GM18499 (cell line): ENCODE data around the gene INPP5J.
"Not testable (repeated sequence)": the region's sequence is repeated elsewhere in the genome, so short reads cannot be mapped to it uniquely, and the experiment has no call there.

ENCODE experiments used
- ATAC-seq: cut with Tn5 transposase; IDR thresholded peaks from one replicate; pipeline ENCODE4 v1.9.1; 2021; ENCODE audit warnings: moderate number of reproducible peaks; ENCODE audit not compliant: insufficient read depth, unreplicated experiment

INPP5J gene

GRCh38 chr22:31142285-31142684, 19.5 kb downstream of the INPP5J start:
- no peak for ATAC-seq

GRCh38 chr22:31143038-31143437, 20.3 kb downstream of the INPP5J start:
- no peak for ATAC-seq

GRCh38 chr22:31143537-31143936, 20.8 kb downstream of the INPP5J start:
- ATAC-seq = no peak

- ATAC-seq = no peak
These were observed 21.5 kb downstream of the INPP5J start for GRCh38 chr22:31144223-31144622.

- ATAC-seq = no peak
These were observed 25.7 kb downstream of the INPP5J start for GRCh38 chr22:31148488-31148887.

GRCh38 chr22:31148953-31149627, 26.3 kb downstream of the INPP5J start:
- ATAC-seq = no peak

GRCh38 chr22:31150615-31151014, 27.8 kb downstream of the INPP5J start:
- ATAC-seq = no peak

GRCh38 chr22:31151872-31152271, 29.1 kb downstream of the INPP5J start:
- ATAC-seq = no peak

- ATAC-seq = no peak
These were observed 30.6 kb downstream of the INPP5J start for GRCh38 chr22:31153357-31153756.

- no peak for ATAC-seq
These were observed 32.2 kb downstream of the INPP5J start for GRCh38 chr22:31154975-31155374.

- no peak for ATAC-seq
These were observed 32.7 kb downstream of the INPP5J start for GRCh38 chr22:31155422-31155821.

GRCh38 chr22:31160328-31160978, 37.7 kb downstream of the INPP5J start:
- no peak for ATAC-seq

GRCh38 chr22:31161386-31161785, 38.6 kb downstream of the INPP5J start:
- ATAC-seq = no peak

- ATAC-seq = no peak
These were observed 39.4 kb downstream of the INPP5J start for GRCh38 chr22:31162015-31162765.

GRCh38 chr22:31170971-31171370, 48.2 kb downstream of the INPP5J start:
- no peak for ATAC-seq

GRCh38 chr22:31171734-31172133, 49.0 kb downstream of the INPP5J start:
- ATAC-seq = not testable (repeated sequence)

- ATAC-seq = no peak
These were observed 50.8 kb downstream of the INPP5J start for GRCh38 chr22:31173386-31174145.

GRCh38 chr22:31176923-31177322, 54.2 kb downstream of the INPP5J start:
- ATAC-seq = no peak

GRCh38 chr22:31177420-31178162, 54.8 kb downstream of the INPP5J start:
- no peak for ATAC-seq

GRCh38 chr22:31178859-31179258, 56.1 kb downstream of the INPP5J start:
- ATAC-seq = no peak
